IMR-90 (cell line): ENCODE data around the gene UGT2A2. TPM values are rescaled to one million over a fixed set of nuclear protein-coding genes. Genes with fewer than 3 reads are reported as not detected.

Experiments used
- ATAC-seq: fragments of 200-7000 bp; cut with Tn5 transposase; 2 replicates; pipeline ENCODE4 v1.9.1; 2020; ENCODE audit warnings: low read depth, mild to moderate bottlenecking, moderate library complexity
- BruUV-seq: library from RNA; stranded (reverse); fragments of 400-500 nt; replicated peaks from 2 replicates; lab custom pipeline; 2021; lab: Mats Ljungman, UMichigan
- CTCF ChIA-PET: fragments of 300-600 bp; formaldehyde crosslinking; extraction: SDS; loops from one replicate; lab custom pipeline; 2021; ENCODE audit warnings: antibody characterized with exemption; lab: Yijun Ruan, JAX
- POLR2A ChIA-PET: fragments of 300-600 bp; sonication (Branson Sonifier 250); formaldehyde crosslinking; loops from one replicate; lab custom pipeline; 2022; ENCODE audit warnings: antibody characterized with exemption; ENCODE audit not compliant: unreplicated experiment; lab: Charles Lee
- DNase-seq: peaks from one replicate; pipeline ENCODE4 v3.0.0; 2013
- H2AFZ ChIP-seq: replicated peaks from 2 replicates; pipeline ENCODE3; 2013; ENCODE audit warnings: low read length, mild to moderate bottlenecking; ENCODE audit not compliant: poor library complexity
- H2AK5ac ChIP-seq: 2 replicates; pipeline ENCODE4 v1.6.1; 2013; ENCODE audit warnings: low read depth, low read length, inconsistent platforms
- H2AK9ac ChIP-seq: replicated peaks from 2 replicates; pipeline ENCODE3; 2013; ENCODE audit warnings: mild to moderate bottlenecking, low read depth, low read length, moderate library complexity; ENCODE audit not compliant: poor library complexity
- H2BK120ac ChIP-seq: 2 replicates; pipeline ENCODE4 v1.6.1; 2013; ENCODE audit warnings: low read depth, low read length, inconsistent platforms
- H2BK15ac ChIP-seq: 3 replicates; pipeline ENCODE4 v1.6.1; 2013; ENCODE audit warnings: low read depth, low read length, inconsistent platforms
- H2BK20ac ChIP-seq: 2 replicates; pipeline ENCODE4 v1.6.1; 2013; ENCODE audit warnings: low read depth, mild to moderate bottlenecking, inconsistent platforms, low read length, moderate library complexity
- H2BK5ac ChIP-seq: 2 replicates; pipeline ENCODE4 v1.6.1; 2013; ENCODE audit warnings: mild to moderate bottlenecking, low read depth, low read length, inconsistent platforms; ENCODE audit not compliant: poor library complexity, severe bottlenecking
- H3K14ac ChIP-seq: replicated peaks from 2 replicates; pipeline ENCODE4 v1.6.1; 2013; ENCODE audit warnings: low read depth, low read length, inconsistent platforms
- H3K18ac ChIP-seq: 2 replicates; pipeline ENCODE4 v1.6.1; 2013; ENCODE audit warnings: low read depth, low read length, control low read depth
- H3K23ac ChIP-seq: 2 replicates; pipeline ENCODE4 v1.6.1; 2013; ENCODE audit warnings: low read depth, low read length, inconsistent platforms
- H3K27ac ChIP-seq: 2 replicates; pipeline ENCODE4 v1.5.1; 2013; ENCODE audit warnings: mild to moderate bottlenecking, control low read depth, low read length; ENCODE audit not compliant: insufficient read depth
- H3K27me3 ChIP-seq: 2 replicates; pipeline ENCODE4 v1.6.1; 2013; ENCODE audit warnings: low read length; ENCODE audit not compliant: control insufficient read depth, insufficient read depth
- H3K36me3 ChIP-seq: 2 replicates; pipeline ENCODE4 v1.6.1; 2013; ENCODE audit warnings: low read length, mixed read lengths; ENCODE audit not compliant: control insufficient read depth, insufficient read depth
- H3K4ac ChIP-seq: 2 replicates; pipeline ENCODE4 v1.6.1; 2013; ENCODE audit warnings: low read depth, low read length, inconsistent platforms
- H3K4me1 ChIP-seq: 2 replicates; pipeline ENCODE4 v1.6.1; 2013; ENCODE audit warnings: low read length, mixed read lengths; ENCODE audit not compliant: control insufficient read depth, insufficient read depth
- H3K4me2 ChIP-seq: 2 replicates; pipeline ENCODE4 v1.6.1; 2013; ENCODE audit warnings: low read depth, mild to moderate bottlenecking, control low read depth, low read length, moderate library complexity
- H3K4me3 ChIP-seq: 2 replicates; pipeline ENCODE4 v1.5.1; 2013; ENCODE audit warnings: low read depth, mild to moderate bottlenecking, control low read depth, low read length, moderate library complexity; ENCODE audit not compliant: insufficient read depth
- H3K56ac ChIP-seq: 2 replicates; pipeline ENCODE4 v1.6.1; 2013; ENCODE audit warnings: low read length, inconsistent platforms; ENCODE audit not compliant: insufficient read depth; ENCODE audit errors: extremely low read depth
- H3K79me1 ChIP-seq, 2 experiments: 2 replicates each; pipeline ENCODE4 v1.6.1; 2013; ENCODE audit warnings: low read length in 2 of 2, inconsistent platforms in 1 of 2, low read depth in 1 of 2
- H3K9ac ChIP-seq: 2 replicates; pipeline ENCODE4 v1.6.1; 2013; ENCODE audit warnings: low read depth, low read length, control low read depth
- H3K9me1 ChIP-seq: 2 replicates; pipeline ENCODE4 v1.6.1; 2013; ENCODE audit warnings: low read length, inconsistent platforms; ENCODE audit not compliant: insufficient read depth
- H3K9me3 ChIP-seq: 2 replicates; pipeline ENCODE4 v1.6.1; 2013; ENCODE audit warnings: low read length; ENCODE audit not compliant: control insufficient read depth, insufficient read depth
- H4K20me1 ChIP-seq: 2 replicates; pipeline ENCODE4 v1.6.1; 2013; ENCODE audit warnings: low read length, inconsistent platforms; ENCODE audit not compliant: insufficient read depth
- H4K5ac ChIP-seq: 2 replicates; pipeline ENCODE4 v1.6.1; 2013; ENCODE audit warnings: mild to moderate bottlenecking, low read depth, low read length, control low read depth
- H4K8ac ChIP-seq, 2 experiments: 2 replicates each; pipeline ENCODE4 v1.6.1; 2013; ENCODE audit warnings: low read depth in 2 of 2, low read length in 2 of 2, control low read depth in 1 of 2, inconsistent platforms in 1 of 2
- H4K91ac ChIP-seq: 2 replicates; pipeline ENCODE4 v1.6.1; 2013; ENCODE audit warnings: low read depth, low read length, inconsistent platforms; ENCODE audit not compliant: insufficient read depth
- BHLHE40 ChIP-seq: fragments of 150-350 bp; IDR thresholded peaks from 2 replicates; pipeline ENCODE4 v1.6.1; 2016; ENCODE audit warnings: mild to moderate bottlenecking, low read depth, low read length
- CHD1 ChIP-seq: IDR thresholded peaks from 2 replicates; pipeline ENCODE4 v1.6.1; 2012; ENCODE audit warnings: low read depth, low read length, improper control_type of control experiment
- FOS ChIP-seq: fragments of 150-350 bp; IDR thresholded peaks from 2 replicates; pipeline ENCODE4 v1.6.1; 2016; ENCODE audit warnings: low read depth, low read length
- MAFK ChIP-seq: IDR thresholded peaks from 2 replicates; pipeline ENCODE4 v1.6.1; 2012; ENCODE audit warnings: low read depth, low read length, improper control_type of control experiment
- MAZ ChIP-seq: IDR thresholded peaks from 2 replicates; pipeline ENCODE4 v1.6.1; 2012; ENCODE audit warnings: low read depth, mild to moderate bottlenecking, low read length, improper control_type of control experiment, moderate library complexity, borderline replicate concordance
- MXI1 ChIP-seq: IDR thresholded peaks from 2 replicates; pipeline ENCODE4 v1.6.1; 2012; ENCODE audit warnings: low read depth, mild to moderate bottlenecking, low read length, moderate library complexity, borderline replicate concordance
- NFE2L2 ChIP-seq: fragments of 150-350 bp; IDR thresholded peaks from 2 replicates; pipeline ENCODE4 v1.6.1; 2016; ENCODE audit warnings: low read depth, mild to moderate bottlenecking, low read length
- POLR2A ChIP-seq: IDR thresholded peaks from 2 replicates; pipeline ENCODE4 v1.6.1; 2012; ENCODE audit warnings: mild to moderate bottlenecking, low read depth, low read length
- RAD21 ChIP-seq: IDR thresholded peaks from 2 replicates; pipeline ENCODE4 v1.6.1; 2012; ENCODE audit warnings: low read length, improper control_type of control experiment
- RCOR1 ChIP-seq: IDR thresholded peaks from 2 replicates; pipeline ENCODE4 v1.6.1; 2012; ENCODE audit warnings: mild to moderate bottlenecking, low read length, improper control_type of control experiment; ENCODE audit not compliant: insufficient replicate concordance
- RFX5 ChIP-seq: IDR thresholded peaks from 2 replicates; pipeline ENCODE4 v1.8.0; 2012; ENCODE audit warnings: low read depth, mild to moderate bottlenecking, low read length, moderate library complexity
- SMC3 ChIP-seq: fragments of 150-350 bp; IDR thresholded peaks from 2 replicates; pipeline ENCODE4 v1.6.1; 2016; ENCODE audit warnings: low read depth, mild to moderate bottlenecking, antibody characterized with exemption, low read length, moderate library complexity
- WGBS, 2 experiments: methylation state at CpG; one replicate each; pipeline versions ENCODE4 v1.1.5 to v1.1.7; 2013; ENCODE audit warnings: missing lambda C conversion rate in 2 of 2; ENCODE audit not compliant: insufficient read length in 1 of 2; ENCODE audit errors: extremely low coverage in 2 of 2; 5-methylcytosine and 5-hydroxymethylcytosine counted together
- dilution Hi-C: fragments of 300-500 bp; cut with HindIII; formaldehyde crosslinking; loops from one replicate; pipeline ENCODE4 v1.14.3; 2018; ENCODE audit warnings: low sequenced_read_pairs; ENCODE audit not compliant: unreplicated experiment
- in situ Hi-C: fragments of 300-500 bp; cut with MboI; formaldehyde crosslinking; loops from 3 replicates; pipeline ENCODE4 v1.14.3; 2019; ENCODE audit warnings: low sequenced_read_pairs, inconsistent platforms, mixed read lengths
- intact Hi-C: fragments of 100-400 bp; cut with micrococcal nuclease; formaldehyde crosslinking; loops from 2 replicates; pipeline ENCODE4 v1.10.0; 2022
- polyA plus RNA-seq, 3 experiments: library from polyadenylated mRNA; depleted of rRNA; stranded (reverse); fragments of >200 nt; gene quantifications; 2 replicates each; pipeline ENCODE4 v1.2.3, GENCODE V29; 2012; ENCODE audit warnings: low replicate concordance in 1 of 3
- total RNA-seq: library from RNA; depleted of rRNA; stranded (reverse); fragments of >200 nt; gene quantifications from 2 replicates; pipeline ENCODE4 v1.2.3, GENCODE V29; 2012
- TF ChIP-seq, protein P1 (sequence below): conservative IDR thresholded peaks from 2 replicates; pipeline ENCODE4 v1.5.1; 2012; ENCODE audit warnings: mild to moderate bottlenecking, low read depth, low read length, improper control_type of control experiment
- TF ChIP-seq, protein P2 (sequence below): fragments of 150-350 bp; IDR thresholded peaks from 2 replicates; pipeline ENCODE4 v1.6.1; 2017; ENCODE audit warnings: mild to moderate bottlenecking, antibody characterized with exemption, low read length, low read depth
- TF ChIP-seq, protein P3 (sequence below): fragments of 150-350 bp; IDR thresholded peaks from 2 replicates; pipeline ENCODE4 v1.6.1; 2016; ENCODE audit warnings: low read depth, mild to moderate bottlenecking, low read length, moderate library complexity, borderline replicate concordance

The UGT2A2 gene
- total and polyA plus RNA-seq, 2 of the 4 experiments (the other 2 are of a cell fraction) = not detected

DNA sequence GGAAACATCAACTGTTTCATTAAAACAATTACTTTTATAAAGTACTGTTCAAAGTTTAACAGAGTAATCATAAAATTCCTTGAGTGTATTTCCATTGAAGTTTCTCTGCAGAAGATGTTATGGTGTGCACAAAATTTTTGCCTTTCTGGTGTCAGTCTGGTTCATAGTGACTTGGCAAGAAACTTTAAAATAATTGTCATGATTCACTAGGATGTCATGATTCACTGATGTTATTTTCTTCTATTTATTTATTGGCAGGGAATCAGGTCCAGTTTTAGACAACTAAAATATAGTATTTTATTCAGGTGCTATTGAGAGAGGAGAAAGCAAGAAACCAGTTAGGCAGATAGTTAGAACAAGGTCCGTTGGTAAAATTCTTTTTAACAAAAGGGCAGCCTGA, 9.8 kb upstream of the UGT2A2 start:
- ChIA-PET POLR2A (no interaction called here), CTCF (no interaction called here)
- H3K9me3 ChIP-seq = no peaks in the 10 kb centered on the region
- H2AK9ac ChIP-seq = no peak overlapping the region
- H2BK15ac ChIP-seq = no peak overlapping the region
- H3K56ac ChIP-seq = no peak overlapping the region
- no peaks in the 10 kb centered on the region for H3K27me3 ChIP-seq
- BruUV-seq = no TSS peak
- no peaks in the 10 kb centered on the region for H3K79me1 ChIP-seq
- no peak overlapping the region for H3K4ac ChIP-seq
- no peak for DNase-seq
- dilution Hi-C loops = no loop called here
- H4K8ac ChIP-seq = no peak overlapping the region
- in situ Hi-C loops = no loop called here
- H2BK20ac ChIP-seq = no peak overlapping the region
- no peaks in the 10 kb centered on the region for H3K9me1 ChIP-seq
- no peaks in the 10 kb centered on the region for H4K20me1 ChIP-seq
- H3K9ac ChIP-seq = no peak overlapping the region
- H3K4me2 ChIP-seq = no peak overlapping the region
- no peak overlapping the region for H3K4me3 ChIP-seq
- H3K23ac ChIP-seq = no peak overlapping the region
- H3K36me3 ChIP-seq = no peaks in the 10 kb centered on the region
- no peak overlapping the region for H2AFZ ChIP-seq
- H2BK5ac ChIP-seq = no peak overlapping the region
- no peak overlapping the region for H2AK5ac ChIP-seq
- ATAC-seq = no peak
- H2BK120ac ChIP-seq = no peak overlapping the region
- intact Hi-C loops = no loop called here
- H3K27ac ChIP-seq = no peak overlapping the region
- H4K91ac ChIP-seq = no peak overlapping the region
- no peak overlapping the region for H3K18ac ChIP-seq
- no peak overlapping the region for H4K5ac ChIP-seq
- no peak overlapping the region for H3K14ac ChIP-seq
- TF ChIP-seq SMC3 (no peak), CHD1 (no peak), RAD21 (no peak), RCOR1 (no peak), BHLHE40 (no peak), MXI1 (no peak), POLR2A (no peak), FOS (no peak), MAFK (no peak), NFE2L2 (no peak), RFX5 (no peak), MAZ (no peak)
- TF ChIP-seq, protein P1, sequence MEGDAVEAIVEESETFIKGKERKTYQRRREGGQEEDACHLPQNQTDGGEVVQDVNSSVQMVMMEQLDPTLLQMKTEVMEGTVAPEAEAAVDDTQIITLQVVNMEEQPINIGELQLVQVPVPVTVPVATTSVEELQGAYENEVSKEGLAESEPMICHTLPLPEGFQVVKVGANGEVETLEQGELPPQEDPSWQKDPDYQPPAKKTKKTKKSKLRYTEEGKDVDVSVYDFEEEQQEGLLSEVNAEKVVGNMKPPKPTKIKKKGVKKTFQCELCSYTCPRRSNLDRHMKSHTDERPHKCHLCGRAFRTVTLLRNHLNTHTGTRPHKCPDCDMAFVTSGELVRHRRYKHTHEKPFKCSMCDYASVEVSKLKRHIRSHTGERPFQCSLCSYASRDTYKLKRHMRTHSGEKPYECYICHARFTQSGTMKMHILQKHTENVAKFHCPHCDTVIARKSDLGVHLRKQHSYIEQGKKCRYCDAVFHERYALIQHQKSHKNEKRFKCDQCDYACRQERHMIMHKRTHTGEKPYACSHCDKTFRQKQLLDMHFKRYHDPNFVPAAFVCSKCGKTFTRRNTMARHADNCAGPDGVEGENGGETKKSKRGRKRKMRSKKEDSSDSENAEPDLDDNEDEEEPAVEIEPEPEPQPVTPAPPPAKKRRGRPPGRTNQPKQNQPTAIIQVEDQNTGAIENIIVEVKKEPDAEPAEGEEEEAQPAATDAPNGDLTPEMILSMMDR = no peak
- TF ChIP-seq, protein P2, sequence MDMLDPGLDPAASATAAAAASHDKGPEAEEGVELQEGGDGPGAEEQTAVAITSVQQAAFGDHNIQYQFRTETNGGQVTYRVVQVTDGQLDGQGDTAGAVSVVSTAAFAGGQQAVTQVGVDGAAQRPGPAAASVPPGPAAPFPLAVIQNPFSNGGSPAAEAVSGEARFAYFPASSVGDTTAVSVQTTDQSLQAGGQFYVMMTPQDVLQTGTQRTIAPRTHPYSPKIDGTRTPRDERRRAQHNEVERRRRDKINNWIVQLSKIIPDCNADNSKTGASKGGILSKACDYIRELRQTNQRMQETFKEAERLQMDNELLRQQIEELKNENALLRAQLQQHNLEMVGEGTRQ = no peak
- TF ChIP-seq, protein P3, sequence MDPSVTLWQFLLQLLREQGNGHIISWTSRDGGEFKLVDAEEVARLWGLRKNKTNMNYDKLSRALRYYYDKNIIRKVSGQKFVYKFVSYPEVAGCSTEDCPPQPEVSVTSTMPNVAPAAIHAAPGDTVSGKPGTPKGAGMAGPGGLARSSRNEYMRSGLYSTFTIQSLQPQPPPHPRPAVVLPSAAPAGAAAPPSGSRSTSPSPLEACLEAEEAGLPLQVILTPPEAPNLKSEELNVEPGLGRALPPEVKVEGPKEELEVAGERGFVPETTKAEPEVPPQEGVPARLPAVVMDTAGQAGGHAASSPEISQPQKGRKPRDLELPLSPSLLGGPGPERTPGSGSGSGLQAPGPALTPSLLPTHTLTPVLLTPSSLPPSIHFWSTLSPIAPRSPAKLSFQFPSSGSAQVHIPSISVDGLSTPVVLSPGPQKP = no peak
- no CpG with 5 or more reads among the region's 1 CpG for WGBS, 2 experiments
- no peaks in the 10 kb centered on the region for H3K4me1 ChIP-seq
